ENCODE measurements around the gene ADAM10. TPM values are rescaled to one million over a fixed set of nuclear protein-coding genes. Genes with fewer than 3 reads are reported as not detected.
A peak's percentile ranks its signal among the peaks of the same experiment; 100 is the strongest.

Gene ADAM10
- total RNA-seq, 1 experiment from 2014 or later: 133 TPM

- ATAC-seq (0 out of 2 replicates have a peak, but pooled peaks have one; percentile 28), DNase-seq (ENCODE audit: low spot score) (no peak)
- Mint-ChIP-seq H3K4me1 (peaks cover 18% of the 10 kb centered on the region), H3K9me3 (peaks cover 12% of the 10 kb centered on the region), H3K36me3 (peaks cover 9% of the 10 kb centered on the region; the same call in 1 of the 2 replicates), H3K27ac (no peak overlapping the region), H3K27me3 (ENCODE audit: low read depth) (no peaks in the 10 kb centered on the region), H3K4me3 (no peak overlapping the region)
- ChIA-PET CTCF (no interaction called here), POLR2A (no interaction called here)
- no peak for TF ChIP-seq ZBTB21 (CRISPR knock-in tag; IDR thresholded peaks at IDR 0.05; ENCODE audit: borderline replicate concordance)
- no peak for TF ChIP-seq ZNF317 (CRISPR knock-in tag; IDR thresholded peaks at IDR 0.05; ENCODE audit: borderline replicate concordance, low read depth)
- TF ChIP-seq USF1 (CRISPR knock-in tag; IDR thresholded peaks at IDR 0.05): no peak
- TF ChIP-seq ATF2 (CRISPR knock-in tag; IDR thresholded peaks at IDR 0.05; ENCODE audit: borderline replicate concordance, low read depth): no peak
- no peak for TF ChIP-seq HMGXB4 (CRISPR knock-in tag; IDR thresholded peaks at IDR 0.05)
- no peak for TF ChIP-seq CREB1 (CRISPR knock-in tag; IDR thresholded peaks at IDR 0.05)
- TF ChIP-seq ZNF532 (CRISPR knock-in tag; IDR thresholded peaks at IDR 0.05; ENCODE audit: borderline replicate concordance): no peak
Observed at GRCh38 chr15:58562135-58562534, 187.4 kb downstream of the ADAM10 start.

GRCh38 chr15:58561321-58561720, 188.2 kb downstream of the ADAM10 start:
- H3K9me3 Mint-ChIP-seq: peaks cover 12% of the 10 kb centered on the region
- peaks cover 9% of the 10 kb centered on the region; the same call in 1 of the 2 replicates for H3K36me3 Mint-ChIP-seq
- ChIA-PET CTCF (interaction anchor here (0.6 kb wide), 1 partner anchor 267 kb away, joined by 6 read pairs; no protein-coding TSS in a partner anchor), POLR2A (no interaction called here)
- H3K4me3 Mint-ChIP-seq: no peak overlapping the region
- no peak for DNase-seq (ENCODE audit: low spot score)
- no peaks in the 10 kb centered on the region for H3K27me3 Mint-ChIP-seq (ENCODE audit: low read depth)
- TF ChIP-seq GABPB1 (CRISPR knock-in tag; IDR thresholded peaks at IDR 0.05) (no peak), USF2 (CRISPR knock-in tag; IDR thresholded peaks at IDR 0.05) (no peak), IRF1 (CRISPR knock-in tag; IDR thresholded peaks at IDR 0.05) (no peak), MXD4 (CRISPR knock-in tag; IDR thresholded peaks at IDR 0.05; ENCODE audit: borderline replicate concordance) (no peak), NFYB (CRISPR knock-in tag; conservative IDR thresholded peaks at IDR 0.05; ENCODE audit: low read depth) (no peak), CREB1 (CRISPR knock-in tag; IDR thresholded peaks at IDR 0.05) (no peak), ZNF396 (CRISPR knock-in tag; IDR thresholded peaks at IDR 0.05; ENCODE audit: borderline replicate concordance) (no peak), HMGA2 (CRISPR knock-in tag; IDR thresholded peaks at IDR 0.05) (no peak), ATF2 (CRISPR knock-in tag; IDR thresholded peaks at IDR 0.05; ENCODE audit: borderline replicate concordance, low read depth) (no peak), KAT7 (CRISPR knock-in tag; IDR thresholded peaks at IDR 0.05; ENCODE audit: borderline replicate concordance) (no peak), PREB (CRISPR knock-in tag; IDR thresholded peaks at IDR 0.05; ENCODE audit: borderline replicate concordance) (no peak), ZMAT4 (CRISPR knock-in tag; IDR thresholded peaks at IDR 0.05) (no peak), NR2C2 (CRISPR knock-in tag; IDR thresholded peaks at IDR 0.05) (no peak), E2F1 (CRISPR knock-in tag; IDR thresholded peaks at IDR 0.05) (no peak)
- no peak for ATAC-seq
- H3K27ac Mint-ChIP-seq: no peak overlapping the region
- H3K4me1 Mint-ChIP-seq: peaks cover 18% of the 10 kb centered on the region
